SW480 (cell line): ENCODE data around the gene ZBTB44.
"Not testable (repeated sequence)": the region's sequence is repeated elsewhere in the genome, so short reads cannot be mapped to it uniquely, and the experiment has no call there.

ENCODE experiments used
- DNase-seq: peaks from one replicate; pipeline ENCODE4 v3.0.0-alpha.2; 2016; ENCODE audit warnings: low spot score

The ZBTB44 gene

GRCh38 chr11:130313383-130314183 is 1.1 kb downstream of the ZBTB44 start:
- no peak for DNase-seq

- DNase-seq: no peak
Observed at GRCh38 chr11:130312046-130312445, 2.7 kb downstream of the ZBTB44 start.

GRCh38 chr11:130310622-130311021 is 4.1 kb downstream of the ZBTB44 start:
- no peak for DNase-seq

GRCh38 chr11:130308886-130309285 is 5.8 kb downstream of the ZBTB44 start:
- no peak for DNase-seq

- no peak for DNase-seq
Observed at GRCh38 chr11:130308059-130308458, 6.7 kb downstream of the ZBTB44 start.

- no peak for DNase-seq
Observed at GRCh38 chr11:130304651-130305050, 10.1 kb downstream of the ZBTB44 start.

GRCh38 chr11:130301002-130301401 is 13.7 kb downstream of the ZBTB44 start:
- DNase-seq: no peak

GRCh38 chr11:130300567-130300966 is 14.2 kb downstream of the ZBTB44 start:
- no peak for DNase-seq

- DNase-seq: no peak
Observed at GRCh38 chr11:130299978-130300377, 14.7 kb downstream of the ZBTB44 start.

- no peak for DNase-seq
Observed at GRCh38 chr11:130295657-130296056, 19.1 kb downstream of the ZBTB44 start.

GRCh38 chr11:130282111-130282510 is 32.6 kb downstream of the ZBTB44 start:
- DNase-seq: no peak

GRCh38 chr11:130281341-130281740 is 33.4 kb downstream of the ZBTB44 start:
- DNase-seq: not testable (repeated sequence)

- no peak for DNase-seq
Observed at GRCh38 chr11:130279989-130280388, 34.7 kb downstream of the ZBTB44 start.

- DNase-seq: no peak
Observed at GRCh38 chr11:130278745-130279144, 36.0 kb downstream of the ZBTB44 start.

GRCh38 chr11:130278151-130278550 is 36.6 kb downstream of the ZBTB44 start:
- no peak for DNase-seq

GRCh38 chr11:130272336-130272735 is 42.4 kb downstream of the ZBTB44 start:
- no peak for DNase-seq

- DNase-seq: no peak
Observed at GRCh38 chr11:130269326-130269943, 45.3 kb downstream of the ZBTB44 start.

GRCh38 chr11:130263351-130263750 is 51.4 kb downstream of the ZBTB44 start:
- no peak for DNase-seq

- DNase-seq: no peak
Observed at GRCh38 chr11:130262424-130262823, 52.3 kb downstream of the ZBTB44 start.

- DNase-seq: no peak
Observed at GRCh38 chr11:130261571-130261970, 53.1 kb downstream of the ZBTB44 start.

- DNase-seq: no peak
Observed at GRCh38 chr11:130260742-130261141, 54.0 kb downstream of the ZBTB44 start.

GRCh38 chr11:130260080-130260627 is 54.6 kb downstream of the ZBTB44 start:
- DNase-seq: no peak

- not testable (repeated sequence) for DNase-seq
Observed at GRCh38 chr11:130251763-130252162, 63.0 kb downstream of the ZBTB44 start.
